Peyer's patch (tissue), 4 donors: Measurements from ENCODE around the gene TRIP6.

Experiments
- POLR2A ChIP-seq, 2 donors: fragments of 450-650 bp; IDR thresholded peaks; one replicate each; pipeline ENCODE4 v1.5.1; 2017; ENCODE audit warnings: antibody characterized with exemption in 2 of 2, mild to moderate bottlenecking in 2 of 2, moderate library complexity in 2 of 2
- TF ChIP-seq, protein P1 (sequence below), 6 experiments: fragments of 450-650 bp in 4 of 6; fragments of 200-600 bp in 2 of 6; sonication (generic) in 1 of 6; IDR thresholded peaks; one replicate each; pipeline ENCODE4 v1.5.1; 2017 to 2019; ENCODE audit warnings: antibody characterized with exemption in 6 of 6, mild to moderate bottlenecking in 3 of 6, moderate library complexity in 1 of 6

DNA sequence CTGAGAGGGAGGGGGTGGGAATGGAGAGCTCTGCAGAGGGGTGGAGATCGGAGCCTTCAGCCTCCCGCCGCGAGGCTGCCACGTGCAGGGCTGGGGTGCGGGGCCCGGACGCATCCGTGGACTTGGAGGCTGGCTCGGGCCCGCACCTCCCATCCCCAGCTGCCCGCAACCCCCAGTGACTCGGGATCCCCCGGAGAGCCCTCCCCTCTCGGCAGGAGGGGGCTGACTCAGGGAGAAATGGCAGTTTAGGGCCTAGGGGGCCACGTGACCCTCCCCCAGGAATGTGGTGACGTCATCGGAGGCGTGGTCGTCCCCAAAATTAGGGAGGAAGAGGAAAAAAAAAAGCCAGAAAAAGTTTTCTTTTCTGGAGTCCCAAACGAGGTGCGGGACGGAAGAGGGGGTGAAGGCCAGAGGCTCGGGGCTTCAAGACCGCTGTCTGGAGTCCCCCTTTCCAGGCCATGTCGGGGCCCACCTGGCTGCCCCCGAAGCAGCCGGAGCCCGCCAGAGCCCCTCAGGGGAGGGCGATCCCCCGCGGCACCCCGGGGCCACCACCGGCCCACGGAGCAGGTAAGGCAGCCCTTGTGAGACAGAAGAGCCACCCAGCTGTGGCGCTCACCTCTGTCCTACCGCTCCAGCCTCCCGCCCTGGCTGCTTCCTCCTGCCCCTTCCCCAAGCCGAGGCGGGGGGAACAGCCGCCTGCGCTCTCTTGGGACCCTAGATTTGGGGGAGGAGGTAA is at the start of gene TRIP6:
- TF ChIP-seq, protein P1, sequence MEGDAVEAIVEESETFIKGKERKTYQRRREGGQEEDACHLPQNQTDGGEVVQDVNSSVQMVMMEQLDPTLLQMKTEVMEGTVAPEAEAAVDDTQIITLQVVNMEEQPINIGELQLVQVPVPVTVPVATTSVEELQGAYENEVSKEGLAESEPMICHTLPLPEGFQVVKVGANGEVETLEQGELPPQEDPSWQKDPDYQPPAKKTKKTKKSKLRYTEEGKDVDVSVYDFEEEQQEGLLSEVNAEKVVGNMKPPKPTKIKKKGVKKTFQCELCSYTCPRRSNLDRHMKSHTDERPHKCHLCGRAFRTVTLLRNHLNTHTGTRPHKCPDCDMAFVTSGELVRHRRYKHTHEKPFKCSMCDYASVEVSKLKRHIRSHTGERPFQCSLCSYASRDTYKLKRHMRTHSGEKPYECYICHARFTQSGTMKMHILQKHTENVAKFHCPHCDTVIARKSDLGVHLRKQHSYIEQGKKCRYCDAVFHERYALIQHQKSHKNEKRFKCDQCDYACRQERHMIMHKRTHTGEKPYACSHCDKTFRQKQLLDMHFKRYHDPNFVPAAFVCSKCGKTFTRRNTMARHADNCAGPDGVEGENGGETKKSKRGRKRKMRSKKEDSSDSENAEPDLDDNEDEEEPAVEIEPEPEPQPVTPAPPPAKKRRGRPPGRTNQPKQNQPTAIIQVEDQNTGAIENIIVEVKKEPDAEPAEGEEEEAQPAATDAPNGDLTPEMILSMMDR (IDR thresholded peaks at IDR 0.05), result no peak
- TF ChIP-seq POLR2A (IDR thresholded peaks at IDR 0.05), result no peak
